Measurements from ENCODE around the gene PRDM11. TPM values are rescaled to one million over a fixed set of nuclear protein-coding genes. Genes with fewer than 3 reads are reported as not detected.

Gene PRDM11
- total RNA-seq, 2 experiments from 2014 or later, result 2.5 to 3.4 TPM

- Histone ChIP-seq H3K9me3 (ENCODE audit: control insufficient read depth in 1 of 2, insufficient read depth in 1 of 2, low read length in 2 of 2) (peaks cover 0 to 4% of the 10 kb centered on the region in 2 experiments), H3K4me1 (ENCODE audit: insufficient read depth, low read length) (peaks cover 4% of the 10 kb centered on the region), H3K27me3 (ENCODE audit: control insufficient read depth in 1 of 2, insufficient read depth in 2 of 2, low read length in 2 of 2) (peaks cover 0 to 3% of the 10 kb centered on the region in 2 experiments), H3K27ac (ENCODE audit: low read depth in 1 of 2, low read length in 2 of 2) (no peak overlapping the region), H3K36me3 (ENCODE audit: insufficient read depth, low read length) (no peaks in the 10 kb centered on the region), H3K4me3 (ENCODE audit: low read length) (no peak overlapping the region)
- Mint-ChIP-seq H3K27me3 (peaks cover 17% of the 10 kb centered on the region), H3K9me3 (no peaks in the 10 kb centered on the region), H3K4me1 (ENCODE audit: low read depth) (no peaks in the 10 kb centered on the region), H3K36me3 (ENCODE audit: low read depth) (no peaks in the 10 kb centered on the region), H3K4me3 (no peak overlapping the region), H3K27ac (no peak overlapping the region)
- ChIA-PET POLR2A (no interaction called here), CTCF (interaction anchor here (1.3 kb wide), 1 partner anchor 129 kb away, joined by 5 read pairs; no protein-coding TSS in a partner anchor)
- no peak for TF ChIP-seq CTCF (IDR thresholded peaks at IDR 0.05)
- ATAC-seq (ENCODE audit: poor library complexity) (no peak), DNase-seq (no peak)
- intact Hi-C loops (cut with DNase I, micrococcal nuclease), result loop anchor here in 1 of 2 experiments (10.0 kb wide), 1 partner anchor 119 kb away; no protein-coding TSS in a partner anchor
Measured at GRCh38 chr11:45233804-45234170, 87.3 kb downstream of the PRDM11 start.

- ATAC-seq (ENCODE audit: poor library complexity), result no peak
- POLR2A ChIA-PET, result no interaction called here
- Histone ChIP-seq H3K36me3 (ENCODE audit: insufficient read depth, low read length) (no peaks in the 10 kb centered on the region), H3K4me3 (ENCODE audit: low read length) (no peak overlapping the region), H3K27ac (ENCODE audit: low read depth in 1 of 2, low read length in 2 of 2) (no peak overlapping the region), H3K27me3 (ENCODE audit: control insufficient read depth in 1 of 2, insufficient read depth in 2 of 2, low read length in 2 of 2) (peaks cover 0 to 3% of the 10 kb centered on the region in 2 experiments), H3K4me1 (ENCODE audit: insufficient read depth, low read length) (peaks cover 4% of the 10 kb centered on the region), H3K9me3 (ENCODE audit: control insufficient read depth in 1 of 2, insufficient read depth in 1 of 2, low read length in 2 of 2) (peaks cover 3 to 4% of the 10 kb centered on the region in 2 experiments)
- Mint-ChIP-seq H3K9me3 (no peaks in the 10 kb centered on the region), H3K36me3 (ENCODE audit: low read depth) (no peaks in the 10 kb centered on the region), H3K4me1 (ENCODE audit: low read depth) (no peaks in the 10 kb centered on the region), H3K4me3 (no peak overlapping the region), H3K27ac (no peak overlapping the region), H3K27me3 (peaks cover 17% of the 10 kb centered on the region)
- intact Hi-C loops (cut with DNase I, micrococcal nuclease), result loop anchor here in 1 of 2 experiments (10.0 kb wide), 1 partner anchor 120 kb away; no protein-coding TSS in a partner anchor
- CTCF ChIA-PET, result interaction anchor here (1.3 kb wide), 1 partner anchor 130 kb away, joined by 5 read pairs; no protein-coding TSS in a partner anchor
- no peak for DNase-seq
- TF ChIP-seq CTCF (IDR thresholded peaks at IDR 0.05), result no peak
Measured at GRCh38 chr11:45234306-45235006, 88.0 kb downstream of the PRDM11 start.

GRCh38 chr11:45237711-45238315 lies 91.4 kb downstream of the PRDM11 start:
- no peak for ATAC-seq (ENCODE audit: poor library complexity)
- CTCF ChIA-PET, result no interaction called here

More at GRCh38 chr11:45237711-45238315, 91.4 kb downstream of the PRDM11 start:
- no peaks in the 10 kb centered on the region for H3K36me3 ChIP-seq (ENCODE audit: insufficient read depth, low read length)
- DNase-seq, result no peak
- no peak overlapping the region for H3K4me3 Mint-ChIP-seq
- H3K9me3 Mint-ChIP-seq, result no peaks in the 10 kb centered on the region
- no peak overlapping the region for H3K27ac Mint-ChIP-seq
- H3K27me3 Mint-ChIP-seq, result peaks cover 17% of the 10 kb centered on the region
- peaks cover 0 to 3% of the 10 kb centered on the region in 2 experiments for H3K27me3 ChIP-seq (ENCODE audit: control insufficient read depth in 1 of 2, insufficient read depth in 2 of 2, low read length in 2 of 2)
- TF ChIP-seq CTCF (IDR thresholded peaks at IDR 0.05), result no peak
- intact Hi-C loops (cut with DNase I, micrococcal nuclease), result loop anchor here in 1 of 2 experiments (10.0 kb wide), 1 partner anchor 123 kb away; no protein-coding TSS in a partner anchor
- peaks cover 4% of the 10 kb centered on the region for H3K4me1 ChIP-seq (ENCODE audit: insufficient read depth, low read length)
- no peak overlapping the region for H3K4me3 ChIP-seq (ENCODE audit: low read length)
- no peaks in the 10 kb centered on the region for H3K36me3 Mint-ChIP-seq (ENCODE audit: low read depth)
- H3K9me3 ChIP-seq (ENCODE audit: control insufficient read depth in 1 of 2, insufficient read depth in 1 of 2, low read length in 2 of 2), result peaks cover 4 to 7% of the 10 kb centered on the region in 2 experiments
- H3K27ac ChIP-seq (ENCODE audit: low read depth in 1 of 2, low read length in 2 of 2), result no peak overlapping the region
- POLR2A ChIA-PET, result no interaction called here
- no peaks in the 10 kb centered on the region for H3K4me1 Mint-ChIP-seq (ENCODE audit: low read depth)
